Right renal cortex interstitium (tissue), 3 donors: ENCODE results near the gene KCTD21. TPM values are rescaled to one million over a fixed set of nuclear protein-coding genes. Genes with fewer than 3 reads are reported as not detected.
A peak's percentile ranks its signal among the peaks of the same experiment; 100 is the strongest.

Experiments
- DNase-seq, 3 donors: peaks; one replicate each; pipeline ENCODE4 v3.0.0-alpha.2; 2013; ENCODE audit warnings: low read depth in 3 of 3, low spot score in 2 of 3
- polyA plus RNA-seq, 3 donors: library from polyadenylated mRNA; unstranded; fragments of 120-200 nt; gene quantifications; one replicate each; pipeline ENCODE4 v1.2.1, GENCODE V29; 2013; ENCODE audit not compliant: insufficient read length in 3 of 3

KCTD21 gene
- polyA plus RNA-seq, 3 donors: 6.9 to 11.5 (median 9.0) TPM

- no peak for DNase-seq
Measured at GRCh38 chr11:78147807-78148206, 40.6 kb downstream of the KCTD21 start.

GRCh38 chr11:78145511-78146025 is 42.9 kb downstream of the KCTD21 start:
- no peak for DNase-seq

GRCh38 chr11:78140392-78141077 is 47.9 kb downstream of the KCTD21 start:
- DNase-seq: no peak

GRCh38 chr11:78139422-78140391 is 48.7 kb downstream of the KCTD21 start, which contains the start of gene ALG8:
Gene ALG8, minus strand, starts transcription at chr11:78139626. Its CDS starts 38 bp downstream, at chr11:78139588.
- peak; percentile 85 to 93 (median 92) for DNase-seq

GRCh38 chr11:78138694-78139421 is 49.6 kb downstream of the KCTD21 start:
- DNase-seq: peak in 1 of 3 donors; percentile 12

- no peak for DNase-seq
Measured at GRCh38 chr11:78138291-78138690, 50.1 kb downstream of the KCTD21 start.

- DNase-seq: no peak
Measured at GRCh38 chr11:78132475-78132874, 56.0 kb downstream of the KCTD21 start.

GRCh38 chr11:78131956-78132355 is 56.5 kb downstream of the KCTD21 start:
- no peak for DNase-seq

GRCh38 chr11:78127403-78127802 is 61.0 kb downstream of the KCTD21 start:
- no peak for DNase-seq

Other genes starting within 250 kb of the KCTD21 start
- 10 to 100 TPM; 39.3 to 44.7 (median 42.7) TPM for gene INTS4, start 194.0 kb downstream of the KCTD21 start, polyA plus RNA-seq
- gene KCTD14, start 165.3 kb downstream of the KCTD21 start, polyA plus RNA-seq: 10 to 100 TPM; 16.4 to 17.7 (median 16.8) TPM
- gene THRSP, start 124.8 kb downstream of the KCTD21 start, polyA plus RNA-seq: under 1 TPM; 0.18 to 0.40 (median 0.21) TPM
- gene NDUFC2, start 108.8 kb downstream of the KCTD21 start, polyA plus RNA-seq: 100 to 1,000 TPM; 136 to 155 (median 148) TPM
- gene ALG8, start 49.0 kb downstream of the KCTD21 start, polyA plus RNA-seq: 10 to 100 TPM; 65.9 to 73.6 (median 69.3) TPM
- gene USP35, start 293 bp upstream of the KCTD21 start, polyA plus RNA-seq: 1 to 10 TPM; 4.1 to 5.1 (median 4.9) TPM
- gene GAB2, start 229.2 kb upstream of the KCTD21 start, polyA plus RNA-seq: 10 to 100 TPM; 16.8 to 20.7 (median 17.0) TPM